Iris pigment epithelial cell (primary cell): ENCODE measurements around the gene MUSK.

Experiments used
- DNase-seq: peaks from one replicate; pipeline ENCODE4 v3.0.0-alpha.2; 2011; ENCODE audit warnings: low read depth

Gene MUSK

DNA sequence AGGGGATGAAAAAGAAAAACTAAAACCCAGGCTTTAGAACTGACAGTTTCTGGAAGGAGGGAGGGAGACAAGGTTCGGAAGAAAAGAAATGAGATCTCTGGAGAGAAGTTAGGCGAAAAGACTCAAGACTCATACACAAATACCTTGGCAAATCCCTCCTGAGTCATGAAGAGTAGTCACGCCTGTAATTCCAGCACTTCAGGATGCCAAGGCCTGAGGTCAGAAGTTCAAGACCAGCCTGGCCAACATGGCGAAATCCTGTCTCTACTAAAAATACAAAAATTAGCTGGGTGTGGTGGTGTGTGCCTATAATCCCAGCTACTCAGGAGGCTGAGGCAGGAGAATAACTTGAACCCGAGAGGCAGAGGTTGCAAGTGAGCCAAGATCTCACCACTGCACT is 27.3 kb downstream of the MUSK start:
- peak; percentile 88 for DNase-seq

- peak; percentile 49 for DNase-seq
These were observed 32.4 kb downstream of the MUSK start for GRCh38 chr9:110700953-110701352.

DNA sequence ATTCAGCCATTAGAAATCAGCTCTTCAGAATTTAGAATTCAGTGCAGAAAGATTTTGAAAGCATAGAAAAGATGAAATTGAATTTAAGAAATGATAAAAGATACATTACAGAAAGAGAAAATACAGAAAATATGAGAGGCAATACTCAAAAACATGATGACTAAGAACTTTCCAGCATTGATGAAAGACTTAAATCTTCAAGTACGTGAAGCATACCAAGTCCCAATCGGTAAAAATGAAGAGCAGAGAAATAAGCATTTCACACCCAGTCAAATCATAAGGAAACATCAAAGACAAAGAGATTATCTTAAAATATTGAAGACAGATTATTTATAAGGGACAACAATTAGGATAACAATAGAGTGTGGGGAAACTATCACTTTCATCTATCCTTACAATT is 35.1 kb downstream of the MUSK start:
- no peak for DNase-seq

- no peak for DNase-seq
These were observed 38.8 kb downstream of the MUSK start for GRCh38 chr9:110707419-110707818.

DNA sequence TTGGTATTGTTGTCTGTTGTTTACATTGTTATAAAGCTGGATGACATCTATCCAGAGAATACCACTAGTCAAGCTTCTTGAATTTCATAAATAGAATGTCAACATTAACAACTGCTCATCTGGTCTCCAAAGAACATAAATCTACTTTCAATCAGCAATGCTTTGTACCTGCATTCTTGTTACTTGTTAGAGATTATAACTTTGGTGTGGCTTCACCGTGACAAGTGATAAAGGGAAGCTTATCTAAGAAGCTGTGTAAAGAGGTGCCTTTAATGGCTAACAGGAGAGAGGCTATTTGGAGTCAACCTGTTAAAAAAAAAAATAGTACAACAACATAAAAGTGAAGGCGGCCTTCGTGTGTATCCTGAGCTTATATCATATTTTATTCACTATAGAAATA is 41.8 kb downstream of the MUSK start:
- no peak for DNase-seq

GRCh38 chr9:110712955-110713354 is 44.4 kb downstream of the MUSK start:
- peak; percentile 43 for DNase-seq

DNA sequence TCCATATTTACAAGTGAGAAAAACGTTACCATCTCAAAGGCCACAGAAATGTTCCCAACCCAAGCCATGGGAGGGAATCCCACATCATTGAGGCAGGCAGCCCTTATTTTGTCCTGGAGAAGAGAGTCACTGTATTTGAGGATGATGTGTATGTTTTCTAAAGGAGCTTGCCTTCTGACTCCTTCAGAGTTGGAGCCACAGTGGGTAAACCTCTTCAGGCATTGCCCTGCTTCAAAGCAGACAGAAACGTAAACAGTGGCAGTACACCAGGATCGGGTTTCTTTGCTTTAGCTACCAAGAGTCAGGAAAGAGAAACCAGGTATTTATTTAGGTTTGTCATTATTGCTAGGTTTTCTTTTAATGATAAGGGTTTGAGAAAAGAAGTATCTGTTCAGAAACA is 45.7 kb downstream of the MUSK start:
- peak; percentile 60 for DNase-seq

DNA sequence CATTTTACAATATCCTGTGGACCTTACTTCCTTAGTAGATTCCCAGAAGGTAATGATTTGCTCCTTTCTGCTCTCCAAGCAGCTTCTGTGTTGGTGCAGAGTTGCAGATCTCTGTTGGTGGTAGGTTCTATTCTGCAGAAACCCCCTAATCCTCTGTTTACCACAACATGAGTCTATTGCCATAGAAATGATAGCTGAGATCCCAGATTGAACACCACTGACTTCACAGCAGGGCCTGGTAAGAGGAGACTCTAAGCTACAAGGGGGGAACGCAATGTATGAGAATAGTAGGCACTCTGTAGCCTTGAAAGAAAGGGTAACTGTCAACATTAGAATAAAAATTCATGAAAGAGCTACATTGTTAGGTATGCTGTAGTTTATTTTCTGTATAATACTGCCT is 59.5 kb downstream of the MUSK start:
- peak; percentile 25 for DNase-seq

GRCh38 chr9:110729641-110730040 is 61.0 kb downstream of the MUSK start:
- no peak for DNase-seq

- DNase-seq = no peak
These were observed 62.9 kb downstream of the MUSK start for GRCh38 chr9:110731437-110732028.

DNA sequence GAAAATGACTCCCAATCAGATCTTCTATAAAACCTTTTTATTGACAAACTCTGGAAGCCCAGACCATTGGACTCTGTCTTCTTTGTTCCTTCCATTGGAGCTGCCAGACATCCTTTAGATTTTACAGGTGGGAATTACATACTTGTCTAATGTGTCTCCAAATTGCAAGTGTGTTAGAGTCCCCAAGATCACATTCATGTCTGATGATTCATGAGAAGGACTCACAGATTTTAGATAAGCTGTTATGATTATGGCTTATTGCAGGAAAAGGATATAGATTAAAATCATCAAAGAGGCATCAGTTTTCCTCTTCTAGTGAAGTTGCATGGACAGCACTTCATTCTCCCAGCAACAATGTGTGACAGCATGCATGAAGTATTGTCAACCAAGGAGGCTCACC is 70.4 kb downstream of the MUSK start:
- DNase-seq = no peak

DNA sequence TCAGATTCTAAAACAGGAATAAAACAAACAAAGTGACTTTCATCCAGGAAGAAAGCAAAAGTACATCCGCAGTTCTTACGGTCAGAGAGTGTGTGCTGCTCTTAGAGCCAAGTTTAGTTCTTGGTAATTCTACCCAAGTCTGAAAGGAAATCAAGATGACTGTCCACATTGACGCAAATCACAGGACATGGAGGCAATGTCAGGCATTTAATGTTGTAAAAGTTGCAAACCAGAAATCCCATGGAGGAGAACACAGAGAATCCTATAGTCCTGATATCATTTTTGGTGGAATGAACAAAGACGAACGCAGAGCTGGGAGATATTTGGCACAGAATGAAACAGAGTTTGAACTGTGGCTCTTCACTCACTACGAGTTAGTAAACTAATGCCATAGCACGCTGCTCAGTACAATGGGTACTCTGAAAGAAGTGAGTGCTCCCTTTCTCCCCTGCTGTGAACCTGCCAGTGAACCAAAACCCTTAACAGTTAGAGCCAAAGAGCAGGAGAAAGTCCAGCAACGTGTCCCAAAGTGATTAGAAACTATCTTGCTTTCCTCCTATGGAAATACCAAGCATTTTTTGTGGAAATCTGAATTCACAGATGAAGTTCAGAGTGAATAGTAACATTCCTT is 74.3 kb downstream of the MUSK start:
- peak; percentile 91 for DNase-seq

GRCh38 chr9:110744715-110745384 is 76.3 kb downstream of the MUSK start:
- peak; percentile 99 for DNase-seq

- DNase-seq = peak; percentile 59
These were observed 77.1 kb downstream of the MUSK start for GRCh38 chr9:110745676-110746075.

DNA sequence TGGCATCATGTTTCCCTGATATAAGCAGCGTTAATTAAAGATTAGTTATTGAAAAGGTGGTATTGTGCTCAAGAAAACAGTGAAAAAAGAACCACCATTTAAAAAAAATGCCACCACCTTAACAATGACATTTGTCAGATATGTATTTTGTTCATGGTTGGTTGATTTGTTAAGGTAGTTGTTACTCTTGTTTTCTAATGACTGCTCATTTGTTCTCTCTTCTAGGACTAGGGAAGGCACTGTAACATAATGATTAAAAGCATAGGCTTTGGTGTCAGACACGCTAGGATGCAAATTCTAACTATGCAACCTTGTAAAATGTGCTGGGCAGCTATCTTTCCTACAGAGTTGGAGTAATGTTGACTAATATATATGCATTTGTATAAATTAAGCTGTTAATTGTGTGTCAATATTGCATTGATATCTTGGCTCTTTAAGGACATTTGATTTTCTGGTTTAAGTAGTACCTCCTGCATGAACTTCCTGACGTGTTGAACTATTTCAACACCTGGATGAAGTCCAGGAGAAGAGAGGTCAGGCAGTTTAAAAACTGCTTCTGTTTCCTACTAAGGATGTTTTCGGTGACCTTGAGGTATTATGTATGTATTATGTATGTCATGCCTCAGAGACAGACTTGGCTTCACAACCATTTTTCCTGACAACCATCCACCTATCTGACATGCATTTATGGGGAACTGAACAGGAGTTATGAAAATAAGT is 77.8 kb downstream of the MUSK start:
- peak; percentile 57 for DNase-seq

DNA sequence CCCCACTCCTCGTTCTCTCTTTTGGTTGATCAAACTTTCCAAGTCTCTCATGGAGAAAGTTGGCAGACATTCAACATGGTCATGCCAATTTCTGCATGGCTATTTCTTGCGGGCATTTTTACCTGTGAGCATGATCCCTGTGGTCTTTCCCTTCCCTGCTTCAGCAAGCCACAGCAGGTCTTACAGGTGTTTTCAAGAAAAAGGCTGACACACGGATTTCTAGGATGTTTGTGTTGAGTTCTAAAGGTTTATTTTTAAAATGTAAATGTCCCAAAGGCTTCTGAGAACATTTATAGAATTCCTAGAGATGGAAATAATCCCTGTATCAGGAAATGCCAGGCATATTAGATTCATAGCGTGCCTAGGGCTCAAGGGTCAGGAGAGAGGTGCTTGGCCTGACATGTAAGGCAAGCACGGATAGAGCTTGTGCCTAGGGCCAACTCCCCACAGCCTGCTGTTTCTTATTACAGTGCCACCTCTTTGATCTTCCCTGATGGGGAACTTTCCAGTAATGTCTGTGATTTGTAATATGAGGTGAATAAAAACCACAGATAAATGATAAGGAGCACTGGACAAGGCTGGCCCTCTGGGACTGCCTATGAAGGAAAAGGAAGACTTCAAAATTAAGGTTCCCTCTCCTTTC is 79.8 kb downstream of the MUSK start:
- no peak for DNase-seq

DNA sequence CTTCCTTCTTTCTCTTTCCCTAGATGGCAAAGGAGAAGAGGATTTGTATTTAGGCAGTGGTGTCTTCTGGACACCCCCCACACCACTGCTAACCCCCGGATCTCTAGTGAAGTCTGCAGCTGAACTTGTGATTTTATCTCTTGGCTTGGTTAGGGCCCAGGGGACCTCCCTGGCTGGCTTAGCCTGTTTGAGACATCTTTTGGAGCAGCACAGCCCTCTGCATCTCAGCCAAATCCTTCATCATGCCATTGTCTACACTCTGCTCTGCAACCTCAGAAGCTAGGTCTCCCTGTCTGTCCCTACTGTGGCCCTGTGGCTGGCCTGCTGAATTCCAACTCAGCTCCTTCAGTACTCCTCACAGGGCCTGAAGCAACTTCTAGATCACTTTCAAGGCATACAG is 81.7 kb downstream of the MUSK start:
- no peak for DNase-seq

DNA sequence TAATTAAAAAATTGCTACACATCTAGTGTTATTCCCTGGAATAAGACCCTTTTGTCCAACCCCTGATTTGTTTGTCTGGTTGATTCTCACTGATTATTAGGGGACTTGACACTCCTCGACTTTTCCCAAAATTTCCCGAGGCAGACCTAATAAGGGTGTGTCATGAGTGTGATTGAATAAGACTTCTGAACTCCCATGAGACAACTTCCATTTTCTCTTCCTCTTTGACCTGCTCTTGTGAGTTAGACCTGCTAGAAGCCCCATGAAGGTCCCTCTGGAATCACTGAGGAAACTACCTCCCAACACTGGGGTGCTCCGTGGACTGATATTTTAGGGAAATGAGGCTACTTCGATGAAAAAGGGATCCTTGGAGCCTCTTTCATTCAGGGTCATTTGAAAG is 83.4 kb downstream of the MUSK start:
- no peak for DNase-seq

DNA sequence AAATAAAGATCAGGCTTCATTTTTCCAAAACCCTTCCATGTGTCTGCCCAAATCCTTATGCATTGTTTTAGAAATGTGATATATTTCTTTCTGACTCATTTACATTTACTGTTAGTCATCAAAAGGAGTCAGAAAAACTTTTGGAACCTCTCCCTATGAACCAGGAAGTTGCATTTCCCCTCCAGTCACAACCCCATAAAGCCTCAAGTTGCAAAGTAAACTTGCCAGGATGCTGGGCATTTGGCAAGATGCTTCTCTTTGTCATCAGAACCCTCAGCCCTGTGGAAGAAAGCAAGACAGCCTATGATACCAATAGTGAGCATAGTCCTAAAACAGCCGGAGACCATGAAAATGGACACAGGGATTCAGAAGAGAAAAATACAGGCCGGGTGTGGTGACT is 84.2 kb downstream of the MUSK start:
- peak; percentile 94 for DNase-seq

GRCh38 chr9:110753731-110754231 is 85.2 kb downstream of the MUSK start:
- peak; percentile 80 for DNase-seq

DNA sequence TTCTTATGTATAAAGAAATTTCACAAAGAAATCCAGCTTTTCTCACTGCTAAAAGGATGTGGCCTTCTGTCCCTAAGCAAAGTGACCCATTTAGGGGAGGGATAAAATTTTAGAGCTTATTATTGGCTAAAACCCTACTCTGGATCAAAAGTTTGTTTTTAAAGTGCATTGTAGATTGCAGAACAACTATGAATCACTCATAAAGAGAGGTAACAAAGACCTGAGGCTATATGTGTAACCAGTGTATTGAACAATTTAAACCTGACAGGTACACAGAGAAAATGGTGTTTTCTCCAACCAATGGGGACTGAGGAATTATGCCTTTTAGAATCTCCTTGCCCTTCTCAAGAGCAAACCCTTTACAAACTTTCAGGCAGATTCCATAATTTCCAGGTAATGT is 86.6 kb downstream of the MUSK start:
- no peak for DNase-seq

DNA sequence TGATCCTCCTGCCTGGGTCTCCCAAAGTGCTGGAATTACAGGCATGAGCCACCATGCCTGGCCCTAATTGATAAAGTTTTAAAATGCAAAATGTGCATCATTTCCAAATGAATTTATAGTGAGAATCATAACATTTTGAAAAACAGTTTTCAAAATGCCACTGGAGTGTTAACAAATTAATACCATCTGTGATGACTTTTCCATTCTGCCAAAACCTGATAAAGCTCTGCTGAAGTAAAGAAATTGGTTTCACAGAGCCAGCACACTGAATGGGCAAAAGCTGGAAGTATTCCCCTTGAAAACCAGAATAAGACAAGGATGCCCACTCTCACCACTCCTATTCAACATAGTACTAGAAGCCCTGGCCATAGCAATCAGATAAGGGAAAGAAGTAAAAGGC is 89.6 kb downstream of the MUSK start:
- DNase-seq = no peak
